ENCODE data around the gene CDCP2. TPM values are rescaled to one million over a fixed set of nuclear protein-coding genes. Genes with fewer than 3 reads are reported as not detected.

The CDCP2 gene
- not detected for polyA plus RNA-seq (2013, experiment 1 of 2)
- not detected for polyA plus RNA-seq (2013, experiment 2 of 2)

- no peaks in the 10 kb centered on the region for H3K9me3 ChIP-seq (ENCODE audit: control insufficient read depth, low read length)
- peak within 1 kb of the TSS in 1 of 2 experiments; percentile 61 for H3K4me3 ChIP-seq (ENCODE audit: insufficient read depth in 1 of 2, low read depth in 1 of 2, low read length in 2 of 2)
- 91% methylated on average over 5 of the region's 5 CpGs for WGBS
- H2AK5ac ChIP-seq (ENCODE audit: low read length, severe bottlenecking): no peak within 1 kb of the TSS
- no peak within 1 kb of the TSS for H2BK12ac ChIP-seq (ENCODE audit: low read length in 2 of 2)
- H2BK5ac ChIP-seq (ENCODE audit: low read depth, low read length, poor library complexity, severe bottlenecking): no peak within 1 kb of the TSS
- no peak within 1 kb of the TSS for H2BK120ac ChIP-seq (ENCODE audit: low read depth, low read length)
- H3K4me2 ChIP-seq (ENCODE audit: low read length, poor library complexity, severe bottlenecking): no peak within 1 kb of the TSS
- H4K8ac ChIP-seq (ENCODE audit: low read length): peak within 1 kb of the TSS; percentile 8
- peak within 1 kb of the TSS; percentile 33 for H3K9ac ChIP-seq (ENCODE audit: low read length)
- H3K79me1 ChIP-seq (replicated peaks; ENCODE audit: low read length, poor library complexity, severe bottlenecking): no peaks in the 10 kb centered on the region
- H2BK15ac ChIP-seq (ENCODE audit: low read depth, poor library complexity, severe bottlenecking): no peak within 1 kb of the TSS
- no peaks in the 10 kb centered on the region for H3K36me3 ChIP-seq (ENCODE audit: control insufficient read depth in 1 of 2, insufficient read depth in 2 of 2, low read depth in 1 of 2, low read length in 2 of 2)
- no peak within 1 kb of the TSS for H3K27ac ChIP-seq (ENCODE audit: low read length, poor library complexity, severe bottlenecking)
- peaks cover 7% of the 10 kb centered on the region for H3K4me1 ChIP-seq (ENCODE audit: control insufficient read depth, insufficient read depth, low read depth, low read length)
- peak within 1 kb of the TSS in 1 of 2 experiments; percentile 9 for H3K14ac ChIP-seq (ENCODE audit: low read length in 2 of 2)
- peaks cover 0 to 4% of the 10 kb centered on the region in 2 experiments for H3K27me3 ChIP-seq (ENCODE audit: control insufficient read depth in 1 of 2, insufficient read depth in 1 of 2, low read length in 2 of 2)
- H3K18ac ChIP-seq (ENCODE audit: low read depth in 1 of 2, low read length in 2 of 2): peak within 1 kb of the TSS in 1 of 2 experiments; percentile 11
- H2AFZ ChIP-seq (ENCODE audit: low read depth, low read length): no peak within 1 kb of the TSS
- H4K91ac ChIP-seq (ENCODE audit: low read length): no peak within 1 kb of the TSS
- no peak within 1 kb of the TSS for H3K4ac ChIP-seq (ENCODE audit: low read depth in 1 of 2, low read length in 2 of 2)
- no peak for DNase-seq
- no peak within 1 kb of the TSS for H3K23ac ChIP-seq (ENCODE audit: low read length in 2 of 2)
These were observed at the start of gene CDCP2 for GRCh38 chr1:54152696-54153095. Gene CDCP2, minus strand, starts transcription at chr1:54153000. Its CDS starts 78 bp downstream, at chr1:54152922.

- peak overlapping the region in 1 of 2 experiments; percentile 71 for H3K23ac ChIP-seq (ENCODE audit: low read length in 2 of 2)
- H3K79me1 ChIP-seq (replicated peaks; ENCODE audit: low read length, poor library complexity, severe bottlenecking): peaks cover 17% of the 10 kb centered on the region
- peak overlapping the region; percentile 95 for H4K8ac ChIP-seq (ENCODE audit: low read length)
- peak overlapping the region; percentile 75 for H2AFZ ChIP-seq (ENCODE audit: low read depth, low read length)
- H3K9ac ChIP-seq (ENCODE audit: low read length): peak overlapping the region; percentile 96
- H3K36me3 ChIP-seq (ENCODE audit: control insufficient read depth in 1 of 2, insufficient read depth in 2 of 2, low read depth in 1 of 2, low read length in 2 of 2): peaks cover 7 to 34% of the 10 kb centered on the region in 2 experiments
- WGBS: 2% methylated on average over 15 of the region's 15 CpGs
- peak; percentile 36 for DNase-seq
- H3K4me1 ChIP-seq (ENCODE audit: control insufficient read depth, insufficient read depth, low read depth, low read length): peaks cover 4% of the 10 kb centered on the region
- H3K9me3 ChIP-seq (ENCODE audit: control insufficient read depth, low read length): no peaks in the 10 kb centered on the region
- H2BK5ac ChIP-seq (ENCODE audit: low read depth, low read length, poor library complexity, severe bottlenecking): no peak overlapping the region
- H2BK120ac ChIP-seq (ENCODE audit: low read depth, low read length): no peak overlapping the region
- H3K27me3 ChIP-seq (ENCODE audit: control insufficient read depth in 1 of 2, insufficient read depth in 1 of 2, low read length in 2 of 2): no peaks in the 10 kb centered on the region
- H2BK12ac ChIP-seq (ENCODE audit: low read length in 2 of 2): no peak overlapping the region
- peak overlapping the region; percentile 36 to 45 for H3K4ac ChIP-seq (ENCODE audit: low read depth in 1 of 2, low read length in 2 of 2)
- H3K18ac ChIP-seq (ENCODE audit: low read depth in 1 of 2, low read length in 2 of 2): peak overlapping the region; percentile 52 to 55
- H3K4me3 ChIP-seq (ENCODE audit: insufficient read depth in 1 of 2, low read depth in 1 of 2, low read length in 2 of 2): peak overlapping the region; percentile 89 to 99
- H2AK5ac ChIP-seq (ENCODE audit: low read length, severe bottlenecking): peak overlapping the region; percentile 16
- peak overlapping the region; percentile 94 for H3K4me2 ChIP-seq (ENCODE audit: low read length, poor library complexity, severe bottlenecking)
- H3K14ac ChIP-seq (ENCODE audit: low read length in 2 of 2): peak overlapping the region in 1 of 2 experiments; percentile 93
- H3K27ac ChIP-seq (ENCODE audit: low read length, poor library complexity, severe bottlenecking): no peak overlapping the region
- H2BK15ac ChIP-seq (ENCODE audit: low read depth, poor library complexity, severe bottlenecking): peak overlapping the region; percentile 30
- peak overlapping the region; percentile 65 for H4K91ac ChIP-seq (ENCODE audit: low read length)
These were observed 47.8 kb upstream of the CDCP2 start for GRCh38 chr1:54200519-54200997.

GRCh38 chr1:54199765-54200518, 47.1 kb upstream of the CDCP2 start, which contains the start of the genes CYB5RL and MRPL37:
Gene CYB5RL, minus strand, starts transcription at chr1:54200030. Its CDS starts 4,414 bp downstream, at chr1:54195616.
Gene MRPL37, plus strand, starts transcription at chr1:54200167. Its CDS starts 77 bp downstream, at chr1:54200244.
- peak; percentile 97 for DNase-seq
- peak within 1 kb of the TSS; percentile 91 for H2AFZ ChIP-seq (ENCODE audit: low read depth, low read length)
- H2BK5ac ChIP-seq (ENCODE audit: low read depth, low read length, poor library complexity, severe bottlenecking): no peak within 1 kb of the TSS
- under 1% methylated on average over 46 of the region's 51 CpGs for WGBS
- H4K91ac ChIP-seq (ENCODE audit: low read length): peak within 1 kb of the TSS; percentile 65
- no peak within 1 kb of the TSS for H3K27ac ChIP-seq (ENCODE audit: low read length, poor library complexity, severe bottlenecking)
- peak within 1 kb of the TSS; percentile 36 to 56 for H3K4ac ChIP-seq (ENCODE audit: low read depth in 1 of 2, low read length in 2 of 2)
- peak within 1 kb of the TSS; percentile 89 to 99 for H3K4me3 ChIP-seq (ENCODE audit: insufficient read depth in 1 of 2, low read depth in 1 of 2, low read length in 2 of 2)
- peak within 1 kb of the TSS; percentile 30 for H2BK15ac ChIP-seq (ENCODE audit: low read depth, poor library complexity, severe bottlenecking)
- peak within 1 kb of the TSS; percentile 96 for H3K9ac ChIP-seq (ENCODE audit: low read length)
- peaks cover 16% of the 10 kb centered on the region for H3K79me1 ChIP-seq (replicated peaks; ENCODE audit: low read length, poor library complexity, severe bottlenecking)
- H3K27me3 ChIP-seq (ENCODE audit: control insufficient read depth in 1 of 2, insufficient read depth in 1 of 2, low read length in 2 of 2): no peaks in the 10 kb centered on the region
- H3K18ac ChIP-seq (ENCODE audit: low read depth in 1 of 2, low read length in 2 of 2): peak within 1 kb of the TSS; percentile 55 to 61
- peak within 1 kb of the TSS; percentile 95 for H4K8ac ChIP-seq (ENCODE audit: low read length)
- peak within 1 kb of the TSS in 1 of 2 experiments; percentile 71 for H3K23ac ChIP-seq (ENCODE audit: low read length in 2 of 2)
- peak within 1 kb of the TSS; percentile 74 for H2BK120ac ChIP-seq (ENCODE audit: low read depth, low read length)
- peaks cover 4% of the 10 kb centered on the region for H3K4me1 ChIP-seq (ENCODE audit: control insufficient read depth, insufficient read depth, low read depth, low read length)
- H3K14ac ChIP-seq (ENCODE audit: low read length in 2 of 2): peak within 1 kb of the TSS in 1 of 2 experiments; percentile 93
- H2AK5ac ChIP-seq (ENCODE audit: low read length, severe bottlenecking): peak within 1 kb of the TSS; percentile 16
- H3K9me3 ChIP-seq (ENCODE audit: control insufficient read depth, low read length): no peaks in the 10 kb centered on the region
- H3K4me2 ChIP-seq (ENCODE audit: low read length, poor library complexity, severe bottlenecking): peak within 1 kb of the TSS; percentile 94
- H3K36me3 ChIP-seq (ENCODE audit: control insufficient read depth in 1 of 2, insufficient read depth in 2 of 2, low read depth in 1 of 2, low read length in 2 of 2): peaks cover 8 to 34% of the 10 kb centered on the region in 2 experiments
- H2BK12ac ChIP-seq (ENCODE audit: low read length in 2 of 2): no peak within 1 kb of the TSS
